Measurements from ENCODE around the gene ETS2.

ETS2 gene

GRCh38 chr21:38803075-38803660 is 2.6 kb upstream of the ETS2 start:
- Histone ChIP-seq H3K36me3 (no peaks in the 10 kb centered on the region), H3K9me3 (no peaks in the 10 kb centered on the region), H3K27me3 (peaks cover 11% of the 10 kb centered on the region), H3K27ac (no peak overlapping the region), H3K4me1 (ENCODE audit: control insufficient read depth in 1 of 2, insufficient read depth in 1 of 2, low read depth in 1 of 2, low read length in 1 of 2) (peaks cover 21 to 24% of the 10 kb centered on the region in 2 experiments), H3K4me3 (ENCODE audit: low read depth in 1 of 2, low read length in 1 of 2) (no peak overlapping the region)
- TF ChIP-seq, protein P1, sequence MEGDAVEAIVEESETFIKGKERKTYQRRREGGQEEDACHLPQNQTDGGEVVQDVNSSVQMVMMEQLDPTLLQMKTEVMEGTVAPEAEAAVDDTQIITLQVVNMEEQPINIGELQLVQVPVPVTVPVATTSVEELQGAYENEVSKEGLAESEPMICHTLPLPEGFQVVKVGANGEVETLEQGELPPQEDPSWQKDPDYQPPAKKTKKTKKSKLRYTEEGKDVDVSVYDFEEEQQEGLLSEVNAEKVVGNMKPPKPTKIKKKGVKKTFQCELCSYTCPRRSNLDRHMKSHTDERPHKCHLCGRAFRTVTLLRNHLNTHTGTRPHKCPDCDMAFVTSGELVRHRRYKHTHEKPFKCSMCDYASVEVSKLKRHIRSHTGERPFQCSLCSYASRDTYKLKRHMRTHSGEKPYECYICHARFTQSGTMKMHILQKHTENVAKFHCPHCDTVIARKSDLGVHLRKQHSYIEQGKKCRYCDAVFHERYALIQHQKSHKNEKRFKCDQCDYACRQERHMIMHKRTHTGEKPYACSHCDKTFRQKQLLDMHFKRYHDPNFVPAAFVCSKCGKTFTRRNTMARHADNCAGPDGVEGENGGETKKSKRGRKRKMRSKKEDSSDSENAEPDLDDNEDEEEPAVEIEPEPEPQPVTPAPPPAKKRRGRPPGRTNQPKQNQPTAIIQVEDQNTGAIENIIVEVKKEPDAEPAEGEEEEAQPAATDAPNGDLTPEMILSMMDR (IDR thresholded peaks at IDR 0.05) = no peak

DNA sequence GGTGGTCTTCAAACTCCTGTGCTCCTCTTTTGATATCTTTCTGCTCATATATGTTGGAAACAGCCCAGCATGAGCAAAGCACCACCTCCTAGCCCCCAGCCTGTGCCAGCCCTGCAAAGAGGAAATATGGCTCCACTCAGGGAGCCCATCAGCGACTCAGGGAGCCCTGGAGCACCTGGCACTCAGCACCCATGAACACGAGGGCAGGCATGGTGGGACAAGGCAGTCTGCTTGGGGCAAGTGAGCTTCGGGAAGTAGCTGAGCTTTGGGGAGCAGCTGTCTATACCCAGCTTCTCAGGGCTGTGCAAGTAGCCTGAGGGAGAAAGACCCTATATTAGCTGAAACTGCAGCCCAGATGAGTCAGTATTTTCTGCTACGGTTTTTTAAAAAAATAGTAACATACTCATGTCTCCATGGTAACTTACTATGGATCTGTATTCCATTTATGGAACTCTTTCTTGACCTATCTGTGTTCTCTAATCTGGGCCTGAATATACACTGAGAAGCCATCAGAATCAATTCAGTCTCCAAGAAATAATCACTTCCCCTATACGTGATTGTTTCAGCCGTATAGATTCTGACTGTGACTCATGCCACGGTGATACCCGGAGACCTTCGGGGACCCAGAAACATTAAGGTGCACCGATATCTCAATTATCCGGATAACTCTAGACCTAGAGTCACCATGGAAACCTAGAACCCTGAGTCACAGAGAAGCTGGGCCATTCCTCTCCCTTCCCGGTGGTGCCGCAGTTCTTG is 1.5 kb upstream of the ETS2 start:
- H3K36me3 ChIP-seq = no peaks in the 10 kb centered on the region
- peaks cover 32 to 34% of the 10 kb centered on the region in 2 experiments for H3K4me1 ChIP-seq (ENCODE audit: control insufficient read depth in 1 of 2, insufficient read depth in 1 of 2, low read depth in 1 of 2, low read length in 1 of 2)
- H3K4me3 ChIP-seq (ENCODE audit: low read depth in 1 of 2, low read length in 1 of 2) = peak overlapping the region; percentile 89 to 97
- peaks cover 11% of the 10 kb centered on the region for H3K27me3 ChIP-seq
- peak overlapping the region; percentile 96 for H3K27ac ChIP-seq
- TF ChIP-seq, protein P1 (IDR thresholded peaks at IDR 0.05) = no peak
- no peaks in the 10 kb centered on the region for H3K9me3 ChIP-seq

DNA sequence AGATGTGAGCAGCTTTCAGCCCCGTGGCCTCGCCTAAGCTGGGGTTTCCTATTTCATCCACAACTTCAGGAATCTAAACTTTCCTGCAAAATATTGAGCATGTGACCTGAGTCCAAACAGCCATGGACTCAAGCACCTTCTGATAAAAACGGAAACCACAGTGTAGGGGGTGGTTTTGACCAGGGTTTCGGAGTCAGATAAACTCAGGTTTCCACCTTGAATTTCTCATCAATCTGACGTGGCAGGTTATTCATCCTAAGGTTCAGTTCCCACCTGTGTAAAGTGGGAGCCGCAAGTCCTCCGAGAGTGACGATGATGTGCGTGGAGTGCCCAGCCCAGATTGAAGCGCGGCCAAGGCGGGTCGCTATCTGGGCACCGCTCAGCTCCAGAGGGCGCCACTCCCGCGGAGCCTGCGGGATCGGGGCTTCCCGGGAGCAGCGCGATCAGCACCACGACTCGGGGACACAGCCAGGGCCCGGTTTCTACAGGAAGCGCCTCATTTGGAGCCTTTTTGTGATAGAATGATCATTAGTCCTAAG is 871 bp upstream of the ETS2 start:
- peak overlapping the region; percentile 89 to 97 for H3K4me3 ChIP-seq (ENCODE audit: low read depth in 1 of 2, low read length in 1 of 2)

GRCh38 chr21:38806153-38806941 is 618 bp downstream of the ETS2 start:
- no peaks in the 10 kb centered on the region for H3K9me3 ChIP-seq
- H3K36me3 ChIP-seq = peaks cover 9% of the 10 kb centered on the region
- H3K27me3 ChIP-seq = peaks cover 11% of the 10 kb centered on the region
- TF ChIP-seq, protein P1 (IDR thresholded peaks at IDR 0.05) = no peak
- H3K4me3 ChIP-seq (ENCODE audit: low read depth in 1 of 2, low read length in 1 of 2) = peak overlapping the region; percentile 89 to 97
- peak overlapping the region; percentile 96 for H3K27ac ChIP-seq
- peaks cover 52 to 56% of the 10 kb centered on the region in 2 experiments for H3K4me1 ChIP-seq (ENCODE audit: control insufficient read depth in 1 of 2, insufficient read depth in 1 of 2, low read depth in 1 of 2, low read length in 1 of 2)

More for the DNA sequence above, 871 bp upstream of the ETS2 start:
- no peaks in the 10 kb centered on the region for H3K36me3 ChIP-seq
- no peaks in the 10 kb centered on the region for H3K9me3 ChIP-seq
- peak overlapping the region; percentile 96 for H3K27ac ChIP-seq
- H3K4me1 ChIP-seq (ENCODE audit: control insufficient read depth in 1 of 2, insufficient read depth in 1 of 2, low read depth in 1 of 2, low read length in 1 of 2) = peaks cover 38 to 41% of the 10 kb centered on the region in 2 experiments
- H3K27me3 ChIP-seq = peaks cover 11% of the 10 kb centered on the region
- TF ChIP-seq, protein P1 (IDR thresholded peaks at IDR 0.05) = no peak

- Histone ChIP-seq H3K27ac (peak overlapping the region; percentile 96), H3K4me3 (ENCODE audit: low read depth in 1 of 2, low read length in 1 of 2) (peak overlapping the region; percentile 89 to 97), H3K36me3 (peaks cover 11% of the 10 kb centered on the region), H3K27me3 (peaks cover 11% of the 10 kb centered on the region), H3K9me3 (no peaks in the 10 kb centered on the region), H3K4me1 (ENCODE audit: control insufficient read depth in 1 of 2, insufficient read depth in 1 of 2, low read depth in 1 of 2, low read length in 1 of 2) (peaks cover 57 to 61% of the 10 kb centered on the region in 2 experiments)
- TF ChIP-seq, protein P1 (IDR thresholded peaks at IDR 0.05) = no peak
These were observed 1.2 kb downstream of the ETS2 start for GRCh38 chr21:38806942-38807284.
